ENCODE results near the gene FXR1.
A peak's percentile ranks its signal among the peaks of the same experiment; 100 is the strongest.
"Not testable (repeated sequence)": the region's sequence is repeated elsewhere in the genome, so short reads cannot be mapped to it uniquely, and the experiment has no call there.

FXR1 gene

DNA sequence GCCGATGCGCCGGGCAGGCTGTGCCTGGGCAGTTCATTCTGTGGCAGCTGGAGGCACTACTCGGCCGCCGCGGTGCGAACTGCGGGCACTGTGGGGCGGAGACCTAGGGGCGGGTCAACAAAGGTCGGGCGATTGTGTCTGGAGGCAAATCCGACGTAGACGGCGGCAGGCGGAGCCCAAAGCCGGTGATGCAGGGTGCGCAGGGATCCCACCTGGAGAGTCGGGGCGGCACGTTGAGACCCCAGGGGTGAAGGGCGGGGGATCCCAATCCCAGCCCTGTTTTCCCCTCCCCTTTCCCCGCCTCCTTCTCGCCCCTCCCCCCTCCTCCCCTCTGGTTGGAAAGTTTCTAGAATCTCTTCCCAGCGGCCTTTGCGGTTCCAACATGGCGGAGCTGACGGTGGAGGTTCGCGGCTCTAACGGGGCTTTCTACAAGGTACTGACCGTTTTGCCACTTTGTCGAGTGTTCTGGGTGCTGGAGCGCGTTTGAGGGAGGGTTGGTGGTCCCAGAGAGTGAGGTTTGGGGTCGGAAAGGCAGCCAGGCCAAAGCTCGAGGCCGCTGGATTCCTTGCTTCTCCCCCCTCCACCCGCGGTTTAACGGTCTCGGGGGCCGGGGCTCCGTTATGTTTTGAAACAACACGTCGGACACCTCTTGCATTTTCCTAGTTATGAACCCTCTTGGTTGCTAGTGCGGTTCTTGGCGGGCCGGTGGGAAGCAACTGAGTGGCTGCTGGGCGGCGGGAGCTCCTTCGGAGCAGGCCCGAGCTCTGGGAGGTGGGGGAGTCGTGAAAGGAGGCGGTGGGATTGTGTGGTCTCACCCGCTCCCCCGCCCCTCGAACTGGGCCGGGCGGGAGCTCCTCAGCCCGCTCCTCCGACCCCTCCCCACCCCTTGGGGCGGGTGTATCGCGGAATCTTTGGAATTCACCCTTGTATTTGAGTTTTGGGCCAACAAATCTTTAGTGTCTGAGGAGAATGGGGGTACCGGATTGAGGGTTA lies at the start of gene FXR1:
Gene FXR1 (plus strand): TSS at position 367 of the 993 bp plus-strand sequence. CDS start 16 bp downstream, at position 383.
- DNase-seq = peak; percentile 82

DNA sequence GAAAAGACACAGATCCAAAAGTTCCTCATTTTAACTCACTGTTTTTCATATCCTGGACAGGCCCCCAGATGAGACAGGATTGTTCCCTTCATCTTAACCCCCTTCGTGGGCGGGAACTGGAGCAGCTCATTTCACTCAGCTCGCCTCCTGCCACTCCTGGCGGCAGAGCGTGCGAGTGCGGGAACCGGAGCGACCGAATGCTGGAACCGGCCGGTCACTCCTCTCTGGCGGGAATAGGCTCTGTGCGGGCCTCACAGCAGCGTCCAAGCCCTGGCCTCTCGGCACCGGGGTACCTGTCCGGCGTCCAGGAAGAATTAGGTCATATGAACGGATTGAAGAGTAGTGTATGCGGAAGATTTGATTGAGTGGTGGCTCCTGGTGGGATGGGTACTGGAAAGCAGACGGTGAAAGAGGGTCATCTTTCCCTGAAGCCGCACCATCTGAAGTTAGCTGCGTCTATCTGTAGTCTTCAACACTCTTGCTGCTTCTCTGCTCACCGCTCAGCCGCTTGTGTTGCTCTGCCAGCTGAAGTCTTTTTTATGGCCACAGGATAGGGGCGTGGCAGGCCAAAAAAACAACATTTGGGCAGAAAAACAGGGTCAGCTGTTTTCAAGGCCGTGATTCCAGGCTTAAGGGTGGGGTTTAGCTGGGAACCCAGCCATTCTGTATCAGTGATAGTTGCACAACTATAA lies 42.3 kb upstream of the FXR1 start:
- no peak for DNase-seq

DNA sequence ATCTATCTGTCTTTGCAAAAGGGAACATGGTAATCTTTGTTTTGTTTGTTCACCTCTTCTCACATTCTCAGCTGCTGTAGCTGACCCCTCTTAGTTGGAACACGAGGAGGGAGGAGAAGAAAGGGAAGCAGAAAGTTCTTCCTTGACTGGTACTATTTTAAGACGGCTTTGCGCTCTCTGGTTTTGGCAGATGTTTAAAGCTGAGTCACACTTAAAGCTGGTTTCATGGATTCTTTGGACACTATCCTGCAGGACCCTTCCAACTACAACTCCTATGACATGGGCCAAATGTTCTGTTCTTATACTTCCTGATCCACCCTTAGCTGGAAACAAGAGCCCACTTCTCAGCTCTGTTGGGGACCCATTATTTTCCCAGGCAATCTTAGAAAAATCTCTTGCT lies 40.6 kb upstream of the FXR1 start:
- DNase-seq = no peak

DNA sequence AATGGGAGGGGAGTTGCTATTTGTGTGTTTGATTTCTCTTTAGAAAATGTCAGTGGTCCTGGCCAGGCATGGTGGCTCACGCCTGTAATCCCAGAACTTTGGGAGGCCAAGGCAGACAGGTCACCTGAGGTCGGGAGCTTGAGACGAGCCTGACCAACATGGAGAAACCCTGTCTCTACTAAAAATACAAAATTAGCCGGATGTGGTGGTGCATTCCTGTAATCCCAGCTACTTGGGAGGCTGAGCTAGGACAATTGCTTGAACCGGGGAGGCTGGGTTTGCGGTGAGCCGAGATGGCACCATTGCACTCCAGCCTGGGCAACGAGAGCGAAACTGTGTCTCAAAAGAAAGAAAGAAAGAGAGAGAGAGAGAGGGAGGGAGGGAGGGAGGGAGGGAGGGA lies 40.0 kb upstream of the FXR1 start:
- DNase-seq = not testable (repeated sequence)

DNA sequence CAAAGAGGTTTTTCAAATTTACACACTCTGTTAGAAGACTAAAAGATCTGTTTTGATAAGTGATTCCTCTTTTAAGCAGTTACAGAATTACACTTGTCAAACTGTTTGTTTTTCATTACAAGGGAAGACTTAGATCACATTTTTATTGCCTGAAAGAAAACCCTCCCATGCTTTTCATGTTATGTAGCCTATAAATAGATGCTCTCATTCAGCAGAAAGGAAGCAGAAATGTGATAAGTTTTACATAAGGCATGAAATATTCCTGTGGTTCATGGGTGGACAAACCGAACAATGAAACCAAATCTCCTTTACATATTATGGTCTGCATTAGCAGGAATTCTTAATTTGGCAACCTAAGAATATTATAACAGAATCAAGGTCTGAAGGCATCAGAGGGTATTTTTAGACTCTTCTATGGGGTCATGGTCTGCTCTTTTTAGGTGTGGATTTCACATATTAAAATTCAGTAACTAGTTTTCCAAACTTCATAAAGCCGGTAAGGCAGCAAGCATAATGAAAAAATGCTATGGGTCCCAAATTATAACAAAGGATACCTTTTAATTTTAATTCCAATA lies 37.3 kb upstream of the FXR1 start:
- no peak for DNase-seq

DNA sequence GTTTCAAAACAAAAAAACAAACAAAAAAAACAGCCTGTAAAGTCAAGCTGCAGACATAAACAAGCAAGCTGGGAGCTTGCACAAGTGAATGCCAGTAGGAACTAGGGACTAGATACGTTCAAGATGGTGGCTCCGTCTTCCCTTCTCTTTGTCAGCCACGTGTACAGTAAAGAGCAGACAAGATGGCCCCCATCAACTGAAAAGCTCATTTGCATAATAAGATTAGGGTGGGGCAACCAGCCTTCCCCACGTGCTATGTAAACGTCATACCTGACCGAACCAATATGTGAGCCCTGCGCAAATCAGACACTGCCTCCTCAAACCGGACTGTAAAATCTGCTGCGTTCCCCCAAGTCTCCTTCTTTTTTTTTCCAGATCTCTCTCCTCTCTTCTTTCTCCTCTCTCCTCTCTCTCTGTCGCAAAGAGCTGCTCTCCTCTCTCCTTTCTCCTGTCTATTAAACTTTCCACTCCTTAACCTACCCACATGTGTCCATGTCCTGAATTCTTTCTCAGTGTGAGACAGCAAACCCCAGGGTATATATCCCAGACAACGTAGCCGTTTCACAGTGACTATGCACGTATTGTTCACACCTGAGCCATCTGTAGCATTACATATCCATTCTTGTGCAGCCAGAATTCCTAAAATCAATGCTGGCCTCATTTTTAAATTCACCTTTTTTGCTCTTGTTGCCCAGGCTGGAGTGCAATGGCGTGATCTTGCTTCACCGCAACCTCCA lies 31.2 kb upstream of the FXR1 start:
- no peak for DNase-seq

DNA sequence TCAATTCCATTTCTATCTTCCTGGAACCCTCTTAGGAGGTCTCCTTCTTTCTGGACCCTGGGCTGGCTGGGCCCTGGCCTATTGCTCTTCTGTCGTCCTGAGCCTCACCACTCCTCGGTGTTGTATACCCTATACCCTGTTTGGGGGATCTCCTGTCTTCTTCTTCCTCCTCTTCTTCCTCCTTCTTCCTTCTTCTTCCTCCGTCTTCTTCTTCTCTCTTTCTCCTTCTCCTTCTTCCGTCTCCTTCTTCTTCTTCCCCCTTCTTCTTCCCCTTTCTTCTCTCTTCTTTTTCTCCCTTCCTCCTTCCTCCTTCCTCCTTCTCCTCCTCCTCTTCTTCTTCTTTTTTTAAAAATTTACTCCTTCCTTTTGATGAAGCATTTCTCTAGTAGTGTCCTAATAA lies 30.4 kb upstream of the FXR1 start:
- no peak for DNase-seq

DNA sequence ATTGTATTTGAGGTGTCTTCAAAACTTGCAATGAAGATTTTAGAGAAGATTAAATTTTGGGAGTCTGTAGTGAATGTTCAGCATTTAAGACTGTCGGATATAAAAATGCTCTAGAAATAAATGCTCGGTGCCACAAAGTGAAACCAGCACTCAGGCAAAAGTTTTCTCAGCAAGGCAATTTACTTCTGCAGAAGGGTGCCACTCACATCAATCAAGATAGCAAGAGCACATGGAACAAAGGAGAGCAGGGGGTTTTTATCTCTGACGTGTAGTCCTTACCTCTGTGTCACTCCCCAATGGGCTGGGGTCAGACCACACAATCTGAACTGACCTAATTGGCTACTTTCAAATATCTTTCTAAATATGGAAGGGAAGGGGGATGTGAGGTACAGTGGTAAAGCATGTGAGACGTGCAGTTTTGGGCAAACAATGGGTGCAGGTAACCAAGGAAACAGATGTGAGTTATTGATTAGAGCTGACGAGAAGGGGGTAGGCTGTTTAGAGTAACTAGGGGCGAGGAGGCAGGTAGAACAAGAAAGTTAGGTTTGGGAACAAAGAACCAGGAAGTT lies 23.4 kb upstream of the FXR1 start:
- no peak for DNase-seq

DNA sequence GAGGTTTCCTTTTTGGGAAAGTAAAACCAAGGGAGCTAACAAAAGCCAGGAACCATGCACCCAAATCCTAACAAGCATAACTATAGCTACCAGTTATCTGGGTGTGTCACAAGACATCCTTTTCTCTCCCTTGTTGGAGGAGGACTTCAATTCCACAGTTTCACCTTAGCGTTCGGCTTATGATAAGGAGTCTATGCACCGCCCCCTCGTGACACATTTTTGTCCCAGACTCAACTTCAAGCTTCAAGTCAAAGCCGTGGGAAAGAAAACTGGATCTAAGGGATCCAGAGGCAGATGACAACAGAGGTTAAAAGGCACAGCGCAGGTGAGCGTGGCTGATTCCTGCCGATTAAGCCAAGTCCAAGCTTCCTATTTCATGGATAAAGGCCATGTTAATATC lies 13.9 kb upstream of the FXR1 start:
- DNase-seq = no peak

DNA sequence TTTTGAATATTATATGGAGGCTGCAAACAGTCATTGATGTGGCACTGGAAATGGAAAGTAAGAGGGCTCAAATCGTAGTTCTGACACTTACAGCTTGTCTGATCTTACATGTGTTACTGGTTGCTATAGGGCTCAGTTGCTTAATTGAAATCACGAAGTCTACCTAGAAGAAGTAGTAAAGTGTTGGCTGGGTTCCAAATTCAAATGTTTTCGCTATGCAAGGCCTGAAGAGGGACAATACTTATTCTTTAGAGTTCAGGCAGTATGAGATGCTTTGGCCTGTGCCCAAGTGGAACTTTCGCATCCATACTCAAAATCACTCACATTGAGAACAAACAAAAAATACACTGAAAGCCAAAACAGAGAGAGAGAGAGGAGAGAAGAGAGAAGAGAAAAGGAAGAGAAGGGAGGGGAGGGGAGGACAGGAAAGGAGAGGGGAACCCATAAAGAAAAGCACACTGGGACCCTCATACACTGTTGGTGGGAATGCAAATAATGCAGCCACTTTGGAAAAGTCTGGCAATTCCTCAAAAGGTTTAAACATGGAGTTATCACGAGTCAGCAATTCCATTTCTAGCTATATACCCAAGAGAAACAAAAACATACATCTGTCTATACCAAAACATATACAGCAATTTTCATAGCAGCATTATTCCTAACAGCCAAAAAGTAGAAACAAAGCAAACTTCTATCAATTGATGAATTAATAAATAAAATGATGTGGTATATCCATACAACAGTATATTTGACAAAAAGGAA lies 2.9 kb upstream of the FXR1 start:
- no peak for DNase-seq

DNA sequence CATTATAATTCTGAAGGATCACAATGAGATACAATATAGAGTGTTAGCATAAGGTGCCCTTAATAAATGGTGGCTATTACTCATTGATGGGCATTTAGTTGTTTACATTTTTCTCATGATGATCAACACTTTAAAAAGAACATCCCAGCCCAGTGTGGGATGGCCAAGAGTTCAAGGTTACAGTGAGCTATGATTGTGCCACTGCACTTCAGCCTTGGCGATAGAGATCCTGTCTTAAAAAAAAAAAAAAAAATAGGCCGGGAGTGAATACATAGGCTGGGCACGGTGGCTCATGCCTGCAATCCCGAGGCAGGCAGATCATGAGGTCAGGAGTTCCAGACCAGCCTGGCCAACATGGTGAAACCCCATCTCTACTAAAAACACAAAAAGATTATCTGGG lies 1.6 kb upstream of the FXR1 start:
- DNase-seq = no peak

DNA sequence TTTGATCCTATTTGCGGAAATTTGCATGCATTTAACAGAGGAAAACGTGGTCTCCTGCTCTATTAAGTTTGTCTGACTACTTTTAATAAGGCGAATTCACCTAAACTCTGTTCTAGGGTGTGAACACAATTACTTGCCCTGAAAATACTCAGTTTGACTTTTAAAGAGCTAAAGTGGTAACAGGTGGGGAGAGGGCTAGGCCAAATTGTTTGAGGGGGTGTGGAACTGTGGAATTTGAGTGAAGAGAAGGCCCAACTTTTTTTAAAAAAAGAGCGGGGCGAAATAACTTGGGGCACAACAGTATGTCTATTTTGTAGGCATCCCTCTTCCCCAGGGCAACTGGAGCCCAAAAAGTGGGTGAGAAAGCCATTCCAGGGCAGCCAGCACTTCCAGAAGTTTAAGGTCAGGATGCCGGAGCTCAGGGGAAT lies 580 bp upstream of the FXR1 start:
- DNase-seq = no peak

DNA sequence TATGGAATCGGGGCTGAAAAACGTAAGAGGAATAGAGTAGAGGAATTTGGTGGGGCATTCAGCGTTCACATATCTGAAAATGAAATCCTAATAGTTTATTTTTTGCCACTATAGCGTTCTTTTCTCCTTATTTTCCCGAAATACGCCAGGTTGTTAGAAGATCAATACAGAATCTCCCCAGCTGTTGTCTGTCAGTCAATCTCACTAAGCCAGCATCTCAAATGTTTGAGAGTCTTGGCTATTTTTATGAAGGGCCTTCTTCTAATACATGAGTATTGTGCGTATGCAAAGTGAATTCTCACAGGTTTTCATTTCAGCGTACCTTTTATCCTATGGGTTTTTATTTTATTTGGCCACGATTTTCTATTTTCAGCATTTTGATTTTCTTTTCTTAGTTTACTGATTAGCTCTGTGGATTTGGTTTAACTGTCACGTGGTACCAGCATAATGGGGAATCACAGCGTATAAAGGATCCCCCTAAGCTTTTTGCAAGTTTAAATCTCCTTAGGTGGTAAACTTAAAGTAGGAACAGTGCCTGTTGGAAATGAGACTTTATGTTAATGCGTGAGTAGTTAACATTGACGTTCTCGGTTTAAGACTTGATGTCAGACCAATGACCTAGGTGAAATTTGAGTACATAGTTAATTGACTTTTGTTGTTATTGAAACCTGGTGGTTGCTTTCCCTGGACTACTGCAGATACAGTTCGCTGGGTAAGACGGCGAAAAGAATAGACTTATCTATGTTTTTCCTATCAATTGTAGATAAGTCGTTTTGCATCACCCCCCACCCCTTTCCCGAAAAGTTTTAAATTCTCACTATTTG lies 1.3 kb downstream of the FXR1 start:
- no peak for DNase-seq

DNA sequence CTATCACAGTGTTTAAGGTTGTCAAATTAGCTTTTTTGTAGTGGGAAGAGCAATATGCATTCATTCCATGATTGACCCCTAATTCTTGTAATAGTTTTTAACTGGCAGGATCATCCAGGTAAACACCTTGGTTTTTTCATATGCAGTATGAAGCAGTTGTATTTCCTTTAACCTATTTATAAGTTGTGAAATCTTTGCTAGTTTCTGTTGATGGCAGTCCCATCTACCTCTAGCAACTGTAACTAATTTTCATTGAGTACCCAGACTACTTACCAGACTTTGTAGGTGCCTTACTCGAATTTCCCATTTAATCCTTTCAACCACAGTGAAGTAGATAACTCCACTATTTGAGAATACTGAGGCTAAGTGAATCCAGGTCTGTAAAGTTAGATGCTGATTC lies 6.1 kb downstream of the FXR1 start:
- no peak for DNase-seq

DNA sequence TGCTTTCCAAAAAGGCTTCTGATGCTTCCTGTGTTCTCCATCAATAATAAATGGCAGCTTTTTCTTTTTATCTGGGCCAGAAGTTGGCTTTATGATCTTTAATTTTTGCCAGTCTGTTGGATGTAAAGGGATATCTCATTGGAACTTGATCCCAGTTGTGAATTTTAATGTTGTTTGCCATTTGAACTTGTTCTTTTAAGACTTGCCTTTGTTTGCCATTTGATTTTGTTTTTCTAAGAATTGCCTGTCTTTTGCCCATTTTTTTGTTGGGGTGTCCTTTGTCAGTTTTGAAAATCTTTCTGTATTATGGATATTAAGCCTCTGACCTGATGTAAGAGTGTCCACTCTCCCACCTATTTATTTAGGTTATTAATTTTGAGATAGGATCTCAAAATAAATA lies 9.8 kb downstream of the FXR1 start:
- DNase-seq = no peak

DNA sequence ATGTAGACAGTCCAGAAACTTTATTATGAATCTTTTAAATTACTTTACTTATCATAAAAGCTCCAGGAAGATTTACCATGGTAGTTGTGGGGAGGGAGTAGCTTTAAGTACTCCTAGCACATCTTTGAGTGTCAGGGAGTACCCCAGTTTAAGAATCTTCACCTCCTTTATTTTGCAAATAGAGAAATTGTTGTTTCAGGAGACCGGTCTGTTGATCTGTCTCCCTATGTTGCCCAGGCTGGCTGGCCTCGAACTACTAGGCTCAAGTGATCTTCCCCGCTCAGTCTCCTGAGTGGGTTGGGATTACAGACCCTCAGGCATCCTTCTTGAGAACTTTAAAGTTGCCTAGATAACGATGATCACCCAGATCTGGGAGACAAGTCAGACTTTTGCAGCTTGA lies 11.1 kb downstream of the FXR1 start:
- no peak for DNase-seq

DNA sequence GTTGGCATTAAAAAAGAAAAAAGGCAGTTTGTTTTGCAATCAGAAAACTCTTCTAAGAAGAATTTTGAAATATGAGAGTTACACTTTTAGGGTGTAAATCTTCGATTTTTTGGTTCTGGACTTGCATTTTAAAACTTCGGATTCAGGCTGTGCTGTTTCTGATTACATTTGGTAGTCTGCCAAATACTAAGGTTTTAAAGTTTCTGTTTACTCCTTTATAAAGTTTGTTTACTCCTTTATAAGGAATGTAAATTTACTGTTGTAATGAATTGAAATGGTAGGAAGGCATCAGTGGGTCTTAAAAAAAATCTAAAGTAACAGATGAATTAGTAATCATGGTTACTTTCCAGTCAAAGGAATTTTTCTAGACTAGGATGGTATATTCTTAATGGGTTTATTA lies 14.1 kb downstream of the FXR1 start:
- no peak for DNase-seq

DNA sequence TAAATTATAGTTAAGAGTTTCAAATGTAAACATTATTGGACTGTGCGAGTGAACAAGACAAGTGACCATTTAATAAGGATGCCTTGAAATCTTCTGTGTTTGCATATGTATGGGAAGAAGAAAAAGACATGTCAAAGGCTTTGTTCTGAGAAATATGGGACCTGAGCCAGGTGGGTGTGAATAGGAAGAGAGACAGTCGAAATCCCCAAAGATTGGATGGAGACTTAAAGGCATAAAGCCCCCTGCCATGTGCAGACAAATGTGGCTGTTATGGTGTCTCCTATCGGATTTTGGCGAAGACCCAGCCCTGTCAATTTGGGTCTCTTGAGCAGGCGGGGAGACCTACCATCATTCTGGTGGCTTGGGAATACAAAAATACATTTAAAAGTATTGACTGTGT lies 16.9 kb downstream of the FXR1 start:
- no peak for DNase-seq

DNA sequence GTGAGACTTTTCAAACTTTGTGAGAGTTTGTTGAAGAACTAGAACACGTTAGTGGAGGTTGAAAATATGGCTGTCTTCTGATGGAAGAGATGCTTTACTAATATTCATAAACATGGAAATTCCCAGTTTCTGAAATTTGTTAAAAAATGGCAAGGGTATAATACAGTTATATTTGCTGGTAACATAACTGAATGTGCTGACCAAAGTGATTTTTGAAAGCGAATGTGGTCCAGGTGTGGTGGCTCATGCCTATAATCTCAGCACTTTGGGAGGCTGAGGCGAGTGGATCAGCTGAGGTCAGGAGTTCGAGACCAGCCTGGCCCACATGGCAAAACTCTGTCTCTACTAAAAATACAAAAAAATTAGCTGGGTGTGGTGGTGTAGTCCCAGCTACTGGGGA lies 18.1 kb downstream of the FXR1 start:
- DNase-seq = no peak

DNA sequence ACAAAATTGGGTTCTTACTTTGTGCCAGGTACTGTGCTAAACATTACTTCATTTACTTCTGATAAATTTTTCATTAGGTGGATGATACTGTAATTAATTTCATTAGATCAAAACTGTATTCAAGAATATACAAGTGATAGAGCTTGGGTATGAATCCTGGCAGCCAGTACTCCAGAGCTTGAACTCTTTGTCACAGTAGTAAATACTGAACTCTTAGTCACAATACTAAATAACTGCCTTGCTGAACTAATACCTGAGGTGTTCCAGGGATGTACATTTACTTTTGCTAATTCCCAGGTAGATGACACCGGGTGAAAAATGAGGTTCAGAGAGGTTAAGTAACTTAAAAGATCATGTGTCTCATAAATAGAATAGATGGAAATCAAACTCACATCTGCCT lies 20.3 kb downstream of the FXR1 start:
- DNase-seq = no peak

DNA sequence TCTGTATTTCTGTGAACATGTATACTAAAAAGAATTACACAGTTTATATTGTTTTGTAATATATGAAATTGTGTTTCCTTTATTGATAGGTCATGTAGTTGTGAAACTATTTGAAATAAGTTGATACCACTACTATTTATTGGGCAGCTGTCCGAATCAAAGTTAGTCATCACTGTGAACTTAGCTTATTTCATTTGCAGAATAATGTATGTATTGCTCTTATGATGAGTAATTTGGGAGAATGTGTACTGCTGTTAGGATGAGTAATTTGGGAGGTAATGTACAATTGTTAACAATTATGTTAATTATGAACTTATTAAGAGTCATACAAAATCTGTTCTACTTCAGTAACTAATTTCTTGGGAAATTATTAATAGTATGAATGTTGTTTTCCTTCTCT lies 22.2 kb downstream of the FXR1 start:
- no peak for DNase-seq

Data from NCI-H226 (cell line).